ENCODE results near the gene CBR1. TPM values are rescaled to one million over a fixed set of nuclear protein-coding genes. Genes with fewer than 3 reads are reported as not detected.
"Not testable (repeated sequence)": the region's sequence is repeated elsewhere in the genome, so short reads cannot be mapped to it uniquely, and the experiment has no call there.

The CBR1 gene
- polyA plus RNA-seq, 2 donors = 102 to 207 TPM

DNA sequence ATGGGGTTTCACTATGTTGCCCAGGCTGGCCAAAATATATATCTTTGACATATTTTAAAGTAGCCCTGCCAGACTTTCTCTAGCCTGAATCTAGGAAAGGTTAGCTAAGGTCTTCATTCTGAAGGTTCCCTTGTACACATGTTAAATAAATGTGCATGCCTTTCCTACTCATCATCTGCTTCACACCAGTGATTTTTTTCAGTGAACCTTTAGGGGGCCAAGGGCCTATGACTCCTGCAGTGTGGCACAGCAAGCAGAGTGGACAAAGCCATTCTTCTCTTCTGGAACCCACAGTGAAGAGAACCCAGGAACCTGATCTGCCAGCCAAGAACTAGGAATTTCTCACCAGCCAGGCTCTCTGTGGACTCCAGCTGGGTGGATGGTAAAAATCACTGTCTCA lies 22.9 kb downstream of the CBR1 start:
- Histone ChIP-seq H3K27ac (ENCODE audit: low read depth in 2 of 2, low read length in 1 of 2) (no peak overlapping the region), H3K9me3 (ENCODE audit: control insufficient read depth in 2 of 2, insufficient read depth in 1 of 2, low read depth in 1 of 2, low read length in 1 of 2) (no peaks in the 10 kb centered on the region), H3K36me3 (ENCODE audit: control insufficient read depth in 2 of 2, insufficient read depth in 2 of 2, low read length in 1 of 2) (no peaks in the 10 kb centered on the region), H3K4me3 (ENCODE audit: low read depth in 1 of 2, low read length in 2 of 2) (no peak overlapping the region), H3K27me3 (ENCODE audit: control insufficient read depth in 1 of 2, insufficient read depth in 2 of 2, low read length in 2 of 2) (no peaks in the 10 kb centered on the region), H3K4me1 (ENCODE audit: control insufficient read depth in 2 of 2, insufficient read depth in 2 of 2, low read length in 1 of 2) (no peaks in the 10 kb centered on the region)

DNA sequence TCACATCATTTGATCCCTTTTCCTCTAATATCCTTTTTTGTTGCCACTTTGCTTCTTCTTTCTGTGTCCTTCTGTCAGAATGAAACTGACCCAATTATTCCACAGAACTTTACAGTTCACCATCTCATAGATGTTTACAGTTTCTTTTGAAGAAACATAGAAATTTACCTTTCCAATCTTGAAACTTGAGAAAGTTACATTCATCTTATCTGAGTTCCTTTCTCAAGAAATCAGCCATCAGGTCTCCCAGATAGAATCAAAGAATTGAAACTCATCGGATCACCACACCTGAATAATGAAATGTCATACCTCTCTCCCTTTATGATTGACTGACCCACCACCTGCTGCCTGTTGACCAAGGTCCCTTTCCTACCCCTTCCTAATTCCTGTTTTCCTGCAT lies 23.7 kb downstream of the CBR1 start:
- Histone ChIP-seq H3K27me3 (ENCODE audit: control insufficient read depth in 1 of 2, insufficient read depth in 2 of 2, low read length in 2 of 2) (no peaks in the 10 kb centered on the region), H3K4me1 (ENCODE audit: control insufficient read depth in 2 of 2, insufficient read depth in 2 of 2, low read length in 1 of 2) (no peaks in the 10 kb centered on the region), H3K9me3 (ENCODE audit: control insufficient read depth in 2 of 2, insufficient read depth in 1 of 2, low read depth in 1 of 2, low read length in 1 of 2) (no peaks in the 10 kb centered on the region), H3K4me3 (ENCODE audit: low read depth in 1 of 2, low read length in 2 of 2) (no peak overlapping the region), H3K27ac (ENCODE audit: low read depth in 2 of 2, low read length in 1 of 2) (no peak overlapping the region), H3K36me3 (ENCODE audit: control insufficient read depth in 2 of 2, insufficient read depth in 2 of 2, low read length in 1 of 2) (no peaks in the 10 kb centered on the region)
- WGBS, 2 donors = 89 to 97% methylated on average over 1 of the region's 1 CpG

DNA sequence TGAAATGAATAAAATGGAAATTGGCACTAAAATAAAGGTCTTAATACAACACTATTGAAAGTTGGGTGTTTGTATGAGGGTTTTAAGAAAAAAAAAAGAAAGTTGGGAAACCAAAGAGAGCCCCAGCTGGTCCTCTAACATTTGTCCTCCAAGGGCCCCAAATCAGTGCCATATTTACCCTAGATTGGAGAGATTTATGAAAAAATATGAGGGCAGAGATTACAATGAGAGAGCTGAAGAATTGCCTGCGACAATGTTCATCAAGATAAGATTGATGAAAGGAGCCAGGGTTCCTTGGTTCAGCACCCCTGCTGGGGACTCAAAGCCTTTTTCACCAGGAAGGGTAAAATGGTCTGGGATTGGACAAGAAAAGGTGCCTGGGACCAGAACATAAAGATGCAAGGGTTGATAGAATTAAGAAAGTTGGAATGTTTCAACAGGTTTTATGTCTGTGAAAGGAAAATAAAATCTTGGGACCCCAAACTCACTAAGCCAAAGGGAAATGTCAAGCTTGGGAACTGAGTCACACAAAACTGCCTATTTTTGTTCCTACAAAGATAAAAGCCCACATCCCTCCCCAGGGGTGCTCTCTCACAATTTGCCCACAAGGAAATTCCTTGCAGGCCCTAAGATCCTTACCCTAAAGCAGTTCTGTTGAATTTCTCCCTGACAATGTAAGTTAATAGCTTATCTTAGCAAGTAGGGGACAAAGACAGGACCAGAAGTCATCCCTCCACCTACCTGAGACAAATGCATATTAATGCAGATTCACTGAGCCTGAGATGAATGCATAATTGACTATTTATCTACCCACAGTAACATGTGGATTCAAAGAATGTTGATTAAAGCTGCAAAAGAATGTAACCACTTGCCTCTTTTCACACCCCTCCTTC lies 26.8 kb downstream of the CBR1 start:
- 60 to 78% methylated on average over 1 of the region's 1 CpG for WGBS, 2 donors
- no peak overlapping the region for H3K27ac ChIP-seq (ENCODE audit: low read depth in 2 of 2, low read length in 1 of 2)

DNA sequence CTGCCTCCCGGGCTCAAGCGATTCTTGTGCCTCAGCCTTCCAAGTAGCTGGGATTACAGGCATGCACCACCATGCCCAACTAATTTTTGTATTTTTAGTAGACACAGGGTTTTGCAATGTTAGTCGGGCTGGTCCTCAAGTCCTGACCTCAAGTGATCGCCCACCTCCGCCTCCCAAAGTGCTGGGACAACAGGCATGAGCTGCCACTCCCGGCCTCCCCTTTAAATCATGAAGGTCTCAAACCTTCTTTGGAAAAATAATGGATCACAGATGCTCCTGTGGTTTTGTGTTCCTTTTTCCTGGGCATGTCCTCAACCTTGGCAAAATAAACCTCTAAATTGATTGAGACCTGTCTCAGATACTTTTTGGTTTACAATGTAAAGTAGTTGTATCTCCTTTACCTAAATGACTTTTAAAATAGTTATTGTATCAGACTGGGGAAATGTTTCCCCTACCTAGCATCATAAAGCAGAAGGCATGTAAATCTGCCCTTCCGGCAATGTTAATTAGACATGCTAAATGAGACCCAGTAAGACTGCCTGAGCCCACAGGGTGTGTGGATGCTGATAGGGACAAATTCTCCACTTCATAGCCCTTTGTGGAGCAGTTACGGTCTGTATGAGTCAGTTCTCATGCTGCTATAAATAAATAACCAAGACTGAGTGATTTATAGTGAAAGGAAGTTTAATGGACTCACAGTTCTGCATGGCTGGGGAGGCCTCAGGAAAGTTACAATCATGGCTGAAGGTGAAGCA lies 27.8 kb downstream of the CBR1 start:
- no peaks in the 10 kb centered on the region for H3K36me3 ChIP-seq (ENCODE audit: control insufficient read depth in 2 of 2, insufficient read depth in 2 of 2, low read length in 1 of 2)
- 48 to 63% methylated on average over 8 of the region's 8 CpGs for WGBS, 2 donors
- H3K4me3 ChIP-seq (ENCODE audit: low read depth in 1 of 2, low read length in 2 of 2) = no peak overlapping the region
- H3K27me3 ChIP-seq (ENCODE audit: control insufficient read depth in 1 of 2, insufficient read depth in 2 of 2, low read length in 2 of 2) = no peaks in the 10 kb centered on the region
- no peaks in the 10 kb centered on the region for H3K4me1 ChIP-seq (ENCODE audit: control insufficient read depth in 2 of 2, insufficient read depth in 2 of 2, low read length in 1 of 2)
- no peak overlapping the region for H3K27ac ChIP-seq (ENCODE audit: low read depth in 2 of 2, low read length in 1 of 2)
- no peaks in the 10 kb centered on the region for H3K9me3 ChIP-seq (ENCODE audit: control insufficient read depth in 2 of 2, insufficient read depth in 1 of 2, low read depth in 1 of 2, low read length in 1 of 2)

More for the DNA sequence above, 26.8 kb downstream of the CBR1 start:
- H3K4me3 ChIP-seq (ENCODE audit: low read depth in 1 of 2, low read length in 2 of 2) = no peak overlapping the region
- H3K4me1 ChIP-seq (ENCODE audit: control insufficient read depth in 2 of 2, insufficient read depth in 2 of 2, low read length in 1 of 2) = no peaks in the 10 kb centered on the region
- H3K27me3 ChIP-seq (ENCODE audit: control insufficient read depth in 1 of 2, insufficient read depth in 2 of 2, low read length in 2 of 2) = no peaks in the 10 kb centered on the region
- H3K36me3 ChIP-seq (ENCODE audit: control insufficient read depth in 2 of 2, insufficient read depth in 2 of 2, low read length in 1 of 2) = no peaks in the 10 kb centered on the region
- no peaks in the 10 kb centered on the region for H3K9me3 ChIP-seq (ENCODE audit: control insufficient read depth in 2 of 2, insufficient read depth in 1 of 2, low read depth in 1 of 2, low read length in 1 of 2)

- Histone ChIP-seq H3K27ac (ENCODE audit: low read depth in 2 of 2, low read length in 1 of 2) (no peak overlapping the region), H3K27me3 (ENCODE audit: control insufficient read depth in 1 of 2, insufficient read depth in 2 of 2, low read length in 2 of 2) (no peaks in the 10 kb centered on the region), H3K4me1 (ENCODE audit: control insufficient read depth in 2 of 2, insufficient read depth in 2 of 2, low read length in 1 of 2) (no peaks in the 10 kb centered on the region), H3K4me3 (ENCODE audit: low read depth in 1 of 2, low read length in 2 of 2) (no peak overlapping the region), H3K36me3 (ENCODE audit: control insufficient read depth in 2 of 2, insufficient read depth in 2 of 2, low read length in 1 of 2) (no peaks in the 10 kb centered on the region), H3K9me3 (ENCODE audit: control insufficient read depth in 2 of 2, insufficient read depth in 1 of 2, low read depth in 1 of 2, low read length in 1 of 2) (no peaks in the 10 kb centered on the region)
- 56 to 66% methylated on average over 2 of the region's 2 CpGs for WGBS, 2 donors
These were observed 28.3 kb downstream of the CBR1 start for GRCh38 chr21:36098182-36098532.

DNA sequence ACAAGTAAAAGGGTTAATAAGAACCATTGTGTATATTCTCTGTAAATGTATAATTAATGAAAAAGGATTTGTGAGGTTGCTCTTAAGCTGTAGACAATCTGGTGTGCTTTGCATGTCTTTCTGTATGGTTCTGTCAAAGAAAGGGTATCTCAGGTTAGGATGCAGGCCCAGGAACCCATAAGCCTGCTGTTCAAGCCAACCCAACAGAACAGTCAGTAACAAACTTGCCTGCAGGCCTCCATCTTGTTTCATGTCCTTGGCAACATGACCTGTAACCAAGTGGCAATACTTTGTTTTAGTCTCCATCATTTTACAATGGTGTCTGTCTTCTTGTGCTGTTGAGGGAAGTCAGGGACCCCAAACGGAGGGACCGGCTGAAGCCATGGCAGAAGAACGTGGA lies 29.2 kb downstream of the CBR1 start:
- Histone ChIP-seq H3K9me3 (ENCODE audit: control insufficient read depth in 2 of 2, insufficient read depth in 1 of 2, low read depth in 1 of 2, low read length in 1 of 2) (no peaks in the 10 kb centered on the region), H3K4me3 (ENCODE audit: low read depth in 1 of 2, low read length in 2 of 2) (no peak overlapping the region), H3K4me1 (ENCODE audit: control insufficient read depth in 2 of 2, insufficient read depth in 2 of 2, low read length in 1 of 2) (no peaks in the 10 kb centered on the region), H3K27ac (ENCODE audit: low read depth in 2 of 2, low read length in 1 of 2) (no peak overlapping the region), H3K27me3 (ENCODE audit: control insufficient read depth in 1 of 2, insufficient read depth in 2 of 2, low read length in 2 of 2) (no peaks in the 10 kb centered on the region), H3K36me3 (ENCODE audit: control insufficient read depth in 2 of 2, insufficient read depth in 2 of 2, low read length in 1 of 2) (no peaks in the 10 kb centered on the region)
- 77 to 97% methylated on average over 3 of the region's 3 CpGs for WGBS, 2 donors

DNA sequence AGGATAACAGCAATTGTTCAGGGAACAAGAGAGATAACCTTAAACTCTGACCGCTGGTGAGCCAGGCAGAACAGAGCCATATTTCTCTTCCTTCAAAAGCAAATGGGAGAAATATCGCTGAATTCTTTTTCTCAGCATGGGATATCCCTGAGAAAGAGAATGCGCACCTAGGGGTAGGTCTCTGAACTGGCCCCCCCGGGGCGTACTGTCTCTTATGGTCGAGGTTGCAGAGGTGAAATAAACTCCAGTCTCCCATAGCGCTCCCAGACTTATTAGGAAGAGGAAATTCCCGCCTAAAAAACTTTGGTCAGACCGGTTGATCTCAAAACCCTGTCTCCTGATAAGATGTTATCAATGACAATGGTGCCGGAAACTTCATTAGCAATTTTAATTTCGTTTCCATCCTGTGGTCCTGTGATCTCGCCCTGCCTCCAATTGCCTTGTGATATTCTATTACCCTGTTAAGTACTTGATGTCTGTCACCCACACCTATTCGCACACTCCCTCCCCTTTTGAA lies 29.9 kb downstream of the CBR1 start:
- H3K36me3 ChIP-seq (ENCODE audit: control insufficient read depth in 2 of 2, insufficient read depth in 2 of 2, low read length in 1 of 2); H3K4me1 ChIP-seq (ENCODE audit: control insufficient read depth in 2 of 2, insufficient read depth in 2 of 2, low read length in 1 of 2); H3K4me3 ChIP-seq (ENCODE audit: low read depth in 1 of 2, low read length in 2 of 2); H3K27me3 ChIP-seq (ENCODE audit: control insufficient read depth in 1 of 2, insufficient read depth in 2 of 2, low read length in 2 of 2); H3K9me3 ChIP-seq (ENCODE audit: control insufficient read depth in 2 of 2, insufficient read depth in 1 of 2, low read depth in 1 of 2, low read length in 1 of 2); H3K27ac ChIP-seq (ENCODE audit: low read depth in 2 of 2, low read length in 1 of 2): not testable (repeated sequence)
- 69 to 70% methylated on average over 13 of the region's 13 CpGs for WGBS, 2 donors

DNA sequence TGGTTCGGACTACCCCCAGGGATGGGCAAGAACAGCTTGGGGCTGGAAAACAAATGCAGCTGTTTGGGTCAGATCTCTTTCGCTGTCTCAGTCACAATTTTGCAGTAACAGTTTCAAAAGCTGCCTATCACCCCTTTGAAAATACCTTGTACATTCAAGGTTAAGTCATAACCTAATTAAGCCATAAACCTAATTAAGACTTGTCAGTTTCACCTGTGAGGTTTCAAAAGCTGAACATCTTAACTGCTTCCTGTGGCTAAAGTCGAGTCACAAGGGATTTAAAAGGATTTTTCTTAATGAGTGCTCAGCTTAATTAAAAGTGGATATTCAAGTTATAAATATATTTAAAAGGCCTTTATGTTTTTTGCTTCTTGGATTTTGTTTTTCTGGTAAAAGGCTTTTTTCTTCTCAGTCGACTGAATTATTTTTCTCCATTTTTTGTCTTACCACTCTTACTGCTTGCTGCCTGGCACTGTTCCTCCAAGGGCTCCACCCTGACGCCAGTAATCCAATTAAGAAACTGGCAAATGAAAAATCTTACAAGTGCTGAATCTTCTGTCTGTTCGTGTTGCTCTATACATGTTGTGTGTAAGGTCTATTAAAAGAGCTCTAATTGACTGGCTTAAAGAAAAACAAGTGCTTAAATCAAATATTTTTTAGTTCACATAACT lies 31.3 kb downstream of the CBR1 start:
- Histone ChIP-seq H3K9me3 (ENCODE audit: control insufficient read depth in 2 of 2, insufficient read depth in 1 of 2, low read depth in 1 of 2, low read length in 1 of 2) (no peaks in the 10 kb centered on the region), H3K4me1 (ENCODE audit: control insufficient read depth in 2 of 2, insufficient read depth in 2 of 2, low read length in 1 of 2) (no peaks in the 10 kb centered on the region), H3K27ac (ENCODE audit: low read depth in 2 of 2, low read length in 1 of 2) (no peak overlapping the region), H3K36me3 (ENCODE audit: control insufficient read depth in 2 of 2, insufficient read depth in 2 of 2, low read length in 1 of 2) (no peaks in the 10 kb centered on the region), H3K4me3 (ENCODE audit: low read depth in 1 of 2, low read length in 2 of 2) (no peak overlapping the region), H3K27me3 (ENCODE audit: control insufficient read depth in 1 of 2, insufficient read depth in 2 of 2, low read length in 2 of 2) (no peaks in the 10 kb centered on the region)
- 56 to 59% methylated on average over 6 of the region's 6 CpGs for WGBS, 2 donors

DNA sequence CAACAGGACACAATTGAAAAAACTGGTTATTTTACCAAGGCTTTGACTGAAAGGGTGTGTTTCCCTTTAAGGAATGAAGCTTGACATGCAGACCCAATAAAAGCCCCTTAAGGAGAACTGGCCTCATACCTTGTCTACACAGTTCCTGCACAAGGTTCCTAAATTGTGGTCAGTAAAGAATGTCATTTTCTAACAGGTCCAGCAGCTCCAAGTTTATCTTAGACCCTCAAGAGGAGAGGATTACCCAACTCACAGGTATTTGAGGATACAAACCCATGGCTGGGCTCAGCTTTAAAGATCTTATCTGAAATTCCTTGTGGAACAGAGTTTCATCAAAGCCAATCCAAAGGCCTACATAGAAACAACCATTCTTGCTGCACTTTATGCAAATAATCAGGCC lies 33.6 kb downstream of the CBR1 start:
- H3K9me3 ChIP-seq (ENCODE audit: control insufficient read depth in 2 of 2, insufficient read depth in 1 of 2, low read depth in 1 of 2, low read length in 1 of 2) = no peaks in the 10 kb centered on the region
- H3K36me3 ChIP-seq (ENCODE audit: control insufficient read depth in 2 of 2, insufficient read depth in 2 of 2, low read length in 1 of 2) = no peaks in the 10 kb centered on the region
- no peaks in the 10 kb centered on the region for H3K4me1 ChIP-seq (ENCODE audit: control insufficient read depth in 2 of 2, insufficient read depth in 2 of 2, low read length in 1 of 2)
- H3K27me3 ChIP-seq (ENCODE audit: control insufficient read depth in 1 of 2, insufficient read depth in 2 of 2, low read length in 2 of 2) = no peaks in the 10 kb centered on the region
- no peak overlapping the region for H3K4me3 ChIP-seq (ENCODE audit: low read depth in 1 of 2, low read length in 2 of 2)
- no peak overlapping the region for H3K27ac ChIP-seq (ENCODE audit: low read depth in 2 of 2, low read length in 1 of 2)

All from esophagus (tissue), 2 donors.